ENCODE results near the gene DNASE1L3.
"Not testable (repeated sequence)": the region's sequence is repeated elsewhere in the genome, so short reads cannot be mapped to it uniquely, and the experiment has no call there.

DNASE1L3 gene

GRCh38 chr3:58235970-58236369, 25.2 kb upstream of the DNASE1L3 start:
- DNase-seq: no peak

DNA sequence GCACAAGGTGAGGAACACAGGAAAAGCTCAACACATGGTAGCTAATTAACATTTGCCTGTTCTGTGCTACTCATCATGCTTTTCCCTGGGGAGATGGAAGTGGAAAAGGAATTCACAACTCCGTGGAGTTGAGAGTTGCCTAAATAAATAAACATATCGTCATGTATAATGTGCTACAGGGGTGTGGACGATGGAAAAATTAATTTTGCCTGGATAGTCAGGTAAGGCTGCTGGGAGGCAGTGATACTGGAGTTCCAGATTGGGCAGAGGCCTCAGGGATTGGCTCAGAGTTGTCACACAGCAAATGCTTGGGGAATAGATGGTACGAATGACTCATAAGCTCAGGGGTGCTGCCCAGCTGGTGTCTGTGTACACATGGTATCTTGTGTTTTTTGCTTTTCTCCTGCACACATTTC, 23.8 kb upstream of the DNASE1L3 start:
- DNase-seq: no peak

DNA sequence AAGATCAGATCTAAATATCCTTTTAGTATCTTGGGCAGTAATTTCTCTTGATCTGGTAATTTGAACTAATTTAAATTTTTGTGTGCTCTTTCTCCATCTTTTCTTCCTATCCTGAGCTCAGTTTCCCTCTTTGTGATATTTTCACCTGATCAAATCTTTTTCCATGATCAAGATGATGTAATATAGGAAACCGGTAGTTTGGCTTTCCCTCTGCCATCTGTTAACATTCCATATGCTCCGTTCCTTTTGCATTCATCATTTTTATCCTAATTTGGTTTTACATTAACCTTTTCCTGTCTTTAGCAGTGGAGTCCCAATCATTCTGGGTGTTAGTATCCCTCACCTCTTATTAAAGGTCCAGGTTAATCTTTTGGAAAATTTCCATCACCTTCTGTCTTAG, 20.9 kb upstream of the DNASE1L3 start:
- no peak for DNase-seq

GRCh38 chr3:58230876-58231552, 20.2 kb upstream of the DNASE1L3 start:
- no peak for DNase-seq

DNA sequence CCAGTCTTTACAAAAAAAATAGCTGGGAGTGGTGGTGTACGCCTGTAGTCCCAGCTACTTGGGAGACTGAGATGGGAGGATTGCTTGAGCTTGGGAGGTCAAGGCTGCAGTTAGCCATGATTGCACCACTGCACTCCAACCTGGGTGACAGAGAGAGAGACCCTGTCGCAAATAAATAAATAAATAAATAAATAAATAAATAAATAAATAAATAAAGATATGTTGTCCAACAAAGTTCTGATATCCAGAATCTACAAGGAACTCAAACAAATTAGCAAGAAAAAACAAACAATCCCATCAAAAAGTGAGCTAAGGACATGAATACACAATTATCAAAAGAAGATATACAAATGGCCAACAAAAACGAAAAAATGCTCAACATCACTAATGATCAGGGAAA, 17.2 kb upstream of the DNASE1L3 start:
- DNase-seq: not testable (repeated sequence)

DNA sequence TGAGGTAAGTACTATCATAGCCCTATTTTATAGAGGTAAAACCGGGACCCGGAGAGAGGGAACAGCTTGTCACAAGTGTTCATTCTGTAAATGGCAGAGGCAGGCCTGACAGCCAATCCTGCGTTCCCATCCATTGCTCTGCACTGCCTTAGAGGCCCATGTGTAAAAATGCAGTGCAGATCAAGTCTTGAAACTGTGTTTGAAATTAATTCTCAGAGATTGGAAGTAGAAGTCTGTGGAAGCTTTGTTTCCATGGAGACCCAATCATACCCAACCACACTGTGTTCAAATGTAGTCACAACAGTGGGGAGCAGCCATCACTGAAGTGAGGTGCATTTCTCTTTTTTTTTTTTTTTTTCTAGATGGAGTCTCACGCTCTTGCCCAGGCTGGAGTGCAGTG, 13.1 kb upstream of the DNASE1L3 start:
- no peak for DNase-seq

- no peak for DNase-seq
Observed at GRCh38 chr3:58222161-58222724, 11.5 kb upstream of the DNASE1L3 start.

GRCh38 chr3:58218904-58219303, 8.1 kb upstream of the DNASE1L3 start:
- no peak for DNase-seq

DNA sequence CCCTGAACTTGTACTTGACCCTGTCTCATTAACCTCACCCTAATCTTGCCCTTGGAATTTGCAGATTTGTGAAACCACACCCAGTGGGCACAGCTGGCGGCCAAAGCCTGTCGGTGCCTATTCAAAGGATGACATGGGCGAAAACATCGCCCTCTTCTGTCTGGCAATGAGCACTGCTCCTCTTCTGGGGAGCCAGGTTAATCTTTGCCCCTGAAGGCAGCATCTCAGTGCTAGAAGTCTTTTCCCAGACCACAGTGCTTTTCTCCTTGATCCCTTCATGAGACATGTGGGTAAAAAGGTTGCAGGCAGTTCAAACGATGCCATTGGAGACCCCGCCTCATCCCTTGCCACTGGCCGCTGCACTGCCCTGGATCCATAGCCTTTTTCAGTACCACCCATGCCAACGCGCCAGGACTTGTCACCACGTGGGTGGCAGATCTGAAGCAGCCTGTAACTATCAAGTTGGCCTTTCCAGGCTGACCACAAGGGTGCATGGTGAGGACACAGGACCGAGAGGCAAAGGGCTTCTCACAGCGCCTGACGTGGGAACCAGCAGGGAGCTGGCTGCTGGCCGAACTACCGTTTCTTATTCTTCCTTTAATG, 6.5 kb upstream of the DNASE1L3 start:
- peak in 3 of 4 experiments; percentile 6 to 17 (median 7) for DNase-seq

GRCh38 chr3:58216496-58217195, 5.9 kb upstream of the DNASE1L3 start:
- DNase-seq: no peak

GRCh38 chr3:58215317-58216025, 4.7 kb upstream of the DNASE1L3 start:
- DNase-seq: no peak

- DNase-seq: no peak
Observed at GRCh38 chr3:58214484-58215316, 3.9 kb upstream of the DNASE1L3 start.

DNA sequence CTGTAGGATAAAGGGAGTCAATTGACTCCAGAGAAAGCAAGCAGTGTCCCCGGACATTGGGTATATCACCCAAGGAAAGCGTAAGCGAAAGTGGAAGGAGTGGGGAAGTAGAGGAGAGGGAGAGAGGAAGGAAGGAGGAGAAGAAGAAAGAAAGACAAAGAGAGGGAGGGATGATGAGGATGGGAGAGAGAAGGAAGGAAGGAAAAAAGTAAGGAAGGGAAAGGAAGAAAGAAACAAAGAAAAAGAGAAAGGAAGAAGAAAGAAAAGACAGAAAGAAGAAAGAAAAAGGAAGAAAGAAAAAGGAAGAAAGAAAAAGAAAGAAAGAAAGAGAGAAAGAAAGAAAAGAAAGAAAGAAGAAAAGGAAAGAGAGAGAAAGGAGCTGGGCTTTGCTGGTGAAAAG, 839 bp downstream of the DNASE1L3 start:
- DNase-seq: no peak

- no peak for DNase-seq
Observed at GRCh38 chr3:58207954-58208353, 2.8 kb downstream of the DNASE1L3 start.

GRCh38 chr3:58206406-58207011, 4.3 kb downstream of the DNASE1L3 start:
- DNase-seq: no peak

GRCh38 chr3:58205981-58206380, 4.8 kb downstream of the DNASE1L3 start:
- DNase-seq: no peak

- no peak for DNase-seq
Observed at GRCh38 chr3:58204720-58205119, 6.1 kb downstream of the DNASE1L3 start.

- no peak for DNase-seq
Observed at GRCh38 chr3:58203541-58203940, 7.2 kb downstream of the DNASE1L3 start.

DNA sequence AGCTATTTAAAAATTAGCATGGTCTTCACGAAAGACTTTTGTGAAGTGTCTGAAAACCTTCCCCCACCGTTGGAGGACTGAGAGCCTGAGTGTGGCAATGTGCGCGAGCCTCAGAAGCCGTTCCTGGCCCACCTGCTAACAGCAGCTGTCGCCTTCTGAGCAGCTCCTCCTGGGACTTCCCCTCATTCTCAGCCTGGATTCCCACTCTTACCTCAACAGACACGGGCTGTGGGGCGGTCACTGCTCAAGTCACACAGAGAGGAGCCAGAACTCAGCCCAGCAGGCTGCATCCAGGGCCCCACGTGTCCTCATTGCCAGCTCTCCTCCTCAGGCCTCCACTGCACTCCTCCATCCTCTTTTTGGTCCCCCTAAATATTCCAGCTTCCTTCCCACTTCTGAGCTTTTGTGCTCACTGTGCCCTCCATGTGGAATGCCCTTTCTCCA, 7.8 kb downstream of the DNASE1L3 start:
- DNase-seq: no peak

DNA sequence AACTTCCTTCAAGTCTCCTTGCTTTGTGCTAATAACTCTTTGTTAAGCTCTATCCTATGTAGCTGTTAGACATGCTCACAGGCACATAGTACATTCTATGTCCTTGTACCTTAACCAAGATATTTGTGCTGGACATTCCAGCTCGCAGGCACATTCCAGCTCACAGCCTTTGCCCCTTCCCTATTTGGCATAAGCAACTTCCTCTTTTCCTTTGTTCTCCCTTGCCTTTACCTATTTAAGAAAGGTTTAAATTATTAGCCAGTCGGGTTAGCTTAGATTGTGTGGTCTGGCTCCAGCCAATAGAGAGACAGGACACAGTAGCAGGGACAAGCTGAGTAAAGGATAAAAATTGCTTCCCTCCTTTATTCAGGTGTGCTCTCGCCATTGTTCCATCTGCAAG, 9.3 kb downstream of the DNASE1L3 start:
- not testable (repeated sequence) for DNase-seq

- DNase-seq: no peak
Observed at GRCh38 chr3:58200846-58201355, 9.9 kb downstream of the DNASE1L3 start.
